TTC549 (cell line): ENCODE data around the gene PXDC1.
"Not testable (repeated sequence)": the region's sequence is repeated elsewhere in the genome, so short reads cannot be mapped to it uniquely, and the experiment has no call there.

Experiments
- FAIRE-seq: peaks from 2 replicates; lab custom pipeline; 2012; peaks lifted over from hg19 to GRCh38; lab: Jason Lieb, UNC

PXDC1 gene

DNA sequence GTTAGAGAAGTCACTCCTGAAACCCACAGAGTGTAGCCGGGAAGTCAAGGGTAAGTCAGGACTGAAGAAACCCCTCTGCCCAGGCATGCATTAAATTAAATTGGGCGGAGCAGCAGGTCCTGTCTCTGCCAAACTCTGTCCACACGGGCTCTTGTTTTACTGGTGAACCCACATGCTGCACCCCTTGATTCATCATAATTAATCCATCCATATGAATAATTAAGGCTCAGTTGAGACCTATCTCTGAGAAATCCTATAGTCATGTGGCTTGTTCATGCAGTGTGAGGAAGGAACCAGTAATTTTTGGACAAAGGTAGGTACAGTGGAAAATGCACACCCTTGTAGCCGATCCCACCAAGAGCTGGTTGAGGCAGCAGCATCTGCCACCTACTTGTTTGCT is 43.0 kb downstream of the PXDC1 start:
- no peak for FAIRE-seq

DNA sequence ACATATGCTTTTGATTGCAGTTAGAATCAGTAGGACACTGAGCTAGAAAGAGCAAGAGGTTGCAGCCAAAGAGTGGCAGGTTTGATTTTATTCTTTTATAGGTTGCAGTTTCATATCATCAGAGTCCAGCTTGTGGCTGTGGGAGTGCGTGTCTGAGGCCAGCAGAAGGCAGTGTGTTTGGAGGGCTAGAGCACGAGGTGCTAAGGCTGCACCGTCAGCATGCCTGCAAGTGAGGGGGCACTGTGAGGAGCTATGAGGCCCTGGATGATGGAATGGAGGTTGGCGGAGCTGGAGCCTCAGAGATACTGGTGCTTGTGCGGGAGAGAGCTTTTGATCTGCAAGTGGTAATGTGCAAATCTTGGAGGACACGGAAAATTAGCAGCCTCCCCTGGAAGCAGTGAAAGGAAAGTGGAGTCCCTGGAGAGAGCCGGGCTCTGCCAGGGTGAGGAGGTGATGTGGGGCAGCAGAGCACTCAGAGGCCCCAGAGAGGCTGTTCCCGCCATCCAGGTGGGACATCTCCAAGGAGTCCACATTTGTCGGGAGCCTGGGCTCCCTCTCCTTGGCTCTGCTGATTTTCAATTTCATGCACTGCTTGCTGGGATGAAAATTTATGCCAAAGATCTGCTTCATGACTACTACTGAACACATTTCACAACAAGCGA is 43.6 kb downstream of the PXDC1 start:
- no peak for FAIRE-seq

GRCh38 chr6:3707024-3707423 is 44.5 kb downstream of the PXDC1 start:
- no peak for FAIRE-seq

DNA sequence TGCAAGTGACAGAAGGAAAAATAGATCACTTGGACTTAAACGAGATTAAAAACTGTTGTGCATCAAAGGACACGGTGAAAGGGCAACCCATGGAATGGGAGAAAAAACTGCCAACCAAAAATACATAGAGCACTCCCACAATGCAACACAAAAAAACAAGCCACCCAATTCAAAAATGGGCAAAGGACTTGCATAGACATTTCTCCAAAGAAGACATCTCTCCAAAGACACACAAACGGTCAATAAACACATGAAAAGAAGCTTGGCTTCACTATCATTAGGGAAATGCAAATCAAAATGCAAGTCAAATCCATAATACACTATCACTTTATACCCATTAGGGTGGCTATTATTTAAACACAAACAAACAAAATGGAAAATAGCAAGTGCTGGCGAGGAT is 45.0 kb downstream of the PXDC1 start:
- no peak for FAIRE-seq

GRCh38 chr6:3701631-3702030 is 49.9 kb downstream of the PXDC1 start:
- no peak for FAIRE-seq

DNA sequence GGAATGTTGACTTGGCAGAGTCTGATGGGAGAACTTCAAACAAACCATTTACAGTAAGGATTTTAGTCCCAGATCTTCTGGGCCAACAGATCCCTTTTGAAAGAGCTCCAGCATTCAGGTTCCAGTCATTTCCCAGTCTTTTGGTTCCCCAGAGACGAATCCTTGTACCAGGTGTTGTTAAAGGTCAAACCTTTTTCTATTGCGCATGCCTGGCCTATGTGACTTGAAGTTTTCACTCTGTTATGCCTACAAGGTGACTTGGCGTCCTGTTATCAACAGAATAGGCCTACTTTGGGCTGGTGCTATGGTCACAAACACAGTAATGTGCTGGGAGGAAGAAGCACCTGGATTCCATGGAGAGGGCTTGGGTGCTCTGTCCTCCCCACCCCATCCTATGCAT is 52.3 kb downstream of the PXDC1 start:
- no peak for FAIRE-seq

- no peak for FAIRE-seq
Measured at GRCh38 chr6:3698021-3698420, 53.5 kb downstream of the PXDC1 start.

DNA sequence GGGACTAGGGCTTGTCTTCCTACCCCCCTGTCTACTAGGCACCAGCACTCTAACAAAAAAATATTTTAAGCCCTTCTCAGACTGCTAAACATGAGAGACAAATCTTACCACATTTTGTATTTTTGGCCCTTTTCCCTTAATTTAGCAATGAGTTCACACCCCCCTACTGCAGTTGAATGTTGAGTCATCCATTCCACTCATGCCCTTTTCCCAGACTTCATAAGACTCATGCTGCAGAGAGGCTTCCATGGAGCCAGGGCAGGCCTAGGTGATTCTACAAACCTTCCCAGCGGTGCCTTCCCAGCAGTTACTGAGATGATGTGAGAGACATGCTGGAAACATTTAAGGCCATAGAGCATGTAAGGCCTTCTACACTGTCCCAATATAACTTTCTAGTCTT is 53.9 kb downstream of the PXDC1 start:
- no peak for FAIRE-seq

- no peak for FAIRE-seq
Measured at GRCh38 chr6:3696525-3697088, 54.9 kb downstream of the PXDC1 start.

GRCh38 chr6:3695065-3695817 is 56.3 kb downstream of the PXDC1 start:
- FAIRE-seq: no peak

DNA sequence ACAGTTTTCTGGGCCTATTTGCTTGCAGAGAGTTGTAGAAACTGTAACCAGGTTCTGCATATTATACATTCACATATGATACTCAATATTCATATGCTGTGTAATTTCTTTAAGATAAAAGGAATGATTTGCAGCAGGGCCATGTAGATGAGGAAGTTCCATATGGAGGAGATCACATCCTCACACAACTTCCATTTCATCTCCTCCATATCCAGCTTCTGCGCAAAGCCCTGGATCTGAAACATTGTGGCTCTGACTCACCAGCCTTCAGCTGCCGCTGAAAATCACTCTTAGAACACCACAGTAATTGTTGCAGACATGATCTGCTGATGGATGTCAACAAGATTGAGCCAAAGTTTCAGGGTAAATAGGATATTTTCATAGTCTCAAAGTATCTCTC is 57.7 kb downstream of the PXDC1 start:
- FAIRE-seq: no peak

DNA sequence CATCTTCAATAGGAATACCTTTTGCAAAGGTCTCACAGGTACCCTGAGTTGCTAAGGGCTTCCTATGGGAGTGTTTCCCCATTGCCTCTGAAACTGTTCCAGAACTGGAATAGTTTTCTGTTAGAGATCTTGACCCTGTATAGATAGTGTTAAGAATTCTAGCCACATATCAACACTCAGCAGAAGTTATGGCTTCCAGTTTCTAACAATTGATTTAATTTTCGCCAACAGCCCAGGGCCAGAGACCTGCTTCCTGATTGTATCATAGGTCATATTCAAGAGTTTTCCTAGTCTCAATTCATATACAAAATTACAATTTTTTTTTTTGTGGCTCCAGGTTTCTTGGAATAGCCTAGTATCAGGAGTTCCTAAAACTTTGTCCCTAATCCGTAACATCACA is 61.0 kb downstream of the PXDC1 start:
- no peak for FAIRE-seq

DNA sequence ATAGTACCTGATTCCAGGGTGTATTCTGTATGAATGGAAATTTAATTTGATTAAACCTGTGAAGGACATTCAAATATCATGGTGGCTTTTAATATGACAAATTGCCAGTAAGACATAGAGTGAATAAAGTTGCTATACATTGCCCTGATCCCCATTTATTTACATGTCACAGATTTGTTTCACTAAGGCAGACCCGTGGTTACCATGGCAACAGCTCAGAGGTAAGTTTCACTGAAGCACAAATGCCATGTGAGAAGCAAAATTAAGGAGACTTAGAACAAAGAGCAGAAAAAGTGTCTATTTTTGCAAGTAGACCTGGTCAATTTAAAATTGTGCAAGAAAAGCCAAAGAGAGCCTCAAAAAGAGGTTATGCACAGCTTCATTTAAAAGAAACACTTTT is 63.7 kb downstream of the PXDC1 start:
- FAIRE-seq: no peak

- FAIRE-seq: no peak
Measured at GRCh38 chr6:3683331-3683730, 68.2 kb downstream of the PXDC1 start.

DNA sequence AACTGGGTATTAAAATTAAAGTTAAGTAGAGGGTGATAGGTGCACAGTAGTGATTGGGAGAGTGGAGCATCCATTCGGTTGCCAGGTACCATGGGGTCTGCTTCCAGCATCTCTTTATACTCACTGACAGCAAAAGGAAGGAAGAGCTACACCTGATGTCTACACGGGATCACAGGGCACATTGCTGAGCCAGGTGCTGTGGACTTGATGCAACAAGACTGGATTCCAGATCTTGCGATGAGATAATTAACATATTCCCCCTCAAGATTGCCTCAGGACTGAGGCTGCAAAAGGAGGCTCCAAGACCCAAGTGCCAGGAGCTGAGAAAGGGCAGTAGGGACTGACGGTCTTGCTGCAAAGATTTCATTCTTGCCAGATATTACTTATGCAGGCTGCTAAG is 72.6 kb downstream of the PXDC1 start:
- FAIRE-seq: no peak

- not testable (repeated sequence) for FAIRE-seq
Measured at GRCh38 chr6:3677751-3678150, 73.8 kb downstream of the PXDC1 start.

DNA sequence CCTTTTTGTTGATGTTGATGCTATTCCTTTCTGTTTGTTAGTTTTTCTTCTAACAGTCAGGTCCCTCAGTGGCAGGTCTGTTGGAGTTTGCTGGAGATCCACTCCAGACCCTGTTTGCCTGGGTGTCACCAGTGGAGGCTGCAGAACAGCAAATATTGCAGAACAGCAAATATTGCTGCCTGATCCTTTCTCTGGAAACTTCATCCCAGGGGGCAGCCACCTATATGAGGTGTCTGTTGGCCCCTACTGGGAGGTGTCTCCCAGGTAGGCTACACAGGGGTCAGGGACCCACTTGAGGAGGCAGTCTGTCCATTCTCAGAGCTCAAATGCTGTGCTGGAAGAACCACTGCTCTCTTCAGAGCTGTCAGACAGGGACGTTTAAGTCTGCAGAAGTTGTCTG is 74.2 kb downstream of the PXDC1 start:
- FAIRE-seq: not testable (repeated sequence)
